ENCODE data around the gene S1PR2. TPM values are rescaled to one million over a fixed set of nuclear protein-coding genes. Genes with fewer than 3 reads are reported as not detected.

Gene S1PR2
- total and polyA plus RNA-seq, 2 donors (not counting 3 experiments of a cell fraction or from before 2014, with no cell fraction given): 0.70 to 1.0 TPM

- DNase-seq (ENCODE audit: low read depth, low spot score): no peak
- no peaks in the 10 kb centered on the region for H3K27me3 ChIP-seq (ENCODE audit: control insufficient read depth in 2 of 2, insufficient read depth in 2 of 2, low read length in 2 of 2)
- H2AFZ ChIP-seq (ENCODE audit: low read depth, low read length): no peak overlapping the region
- no peaks in the 10 kb centered on the region for H4K20me1 ChIP-seq (replicated peaks; ENCODE audit: control insufficient read depth, extremely low read depth, insufficient read depth, low read length)
- ChIA-PET POLR2A (interaction anchor here (0.6 to 0.7 kb wide), 2 partner anchors 10 to 14 kb away, joined by 4 read pairs; no protein-coding TSS in a partner anchor), CTCF (interaction anchor here (1.1 to 1.9 kb wide), 3 partner anchors 9 to 63 kb away, joined by 3 to 7 read pairs (median 5); no protein-coding TSS in a partner anchor)
- no peak overlapping the region for H3K27ac ChIP-seq (ENCODE audit: insufficient read depth, low read depth, low read length)
- no peaks in the 10 kb centered on the region for H3K9me1 ChIP-seq (replicated peaks; ENCODE audit: control insufficient read depth, extremely low read depth, insufficient read depth, low read length)
- H3K79me2 ChIP-seq (ENCODE audit: control insufficient read depth, insufficient read depth, low read length): peaks cover 87% of the 10 kb centered on the region
- peak; percentile 72 for FAIRE-seq
- TF ChIP-seq EZH2 (IDR thresholded peaks at IDR 0.05; ENCODE audit: borderline replicate concordance, low read depth, low read length, severe bottlenecking) (no peak), POLR2AphosphoS5 (IDR thresholded peaks at IDR 0.05; ENCODE audit: insufficient read depth, low read depth, low read length) (no peak), CTCF (IDR thresholded peaks at IDR 0.05; ENCODE audit: extremely low read depth in 1 of 2, insufficient read depth in 1 of 2, low read depth in 1 of 2, low read length in 2 of 2) (no peak), FOS (IDR thresholded peaks at IDR 0.05; ENCODE audit: borderline replicate concordance, insufficient read depth, low read length) (no peak), MAX (IDR thresholded peaks at IDR 0.05; ENCODE audit: insufficient read depth, insufficient read length) (no peak), GATA2 (IDR thresholded peaks at IDR 0.05; ENCODE audit: insufficient read depth, insufficient read length, low read depth, low read length) (no peak), JUN (IDR thresholded peaks at IDR 0.05; ENCODE audit: borderline replicate concordance, insufficient read depth, insufficient read length, low read depth) (no peak), MYC (IDR thresholded peaks at IDR 0.05; ENCODE audit: low read depth, low read length) (no peak), POLR2A (IDR thresholded peaks at IDR 0.05; ENCODE audit: low read depth, low read length) (no peak)
- intact Hi-C loops (cut with micrococcal nuclease) (no loop called here), dilution Hi-C loops (cut with MboI; ENCODE audit: extremely low pct_ligation_motif_present, low sequenced_read_pairs) (no loop called here)
- peaks cover 0 to 6% of the 10 kb centered on the region in 2 experiments for H3K36me3 ChIP-seq (ENCODE audit: control insufficient read depth in 2 of 2, extremely low read depth in 1 of 2, insufficient read depth in 2 of 2, low read length in 2 of 2)
- no peak overlapping the region for H3K4me3 ChIP-seq (replicated peaks in 1 of 3; ENCODE audit: insufficient read depth in 1 of 3, low read depth in 1 of 3, low read length in 3 of 3)
- H3K9me3 ChIP-seq (replicated peaks; ENCODE audit: control insufficient read depth, insufficient read depth, low read length): no peaks in the 10 kb centered on the region
- BruUV-seq (replicated peaks): no TSS peak
- no peak overlapping the region for H3K9ac ChIP-seq (replicated peaks; ENCODE audit: extremely low read depth, insufficient read depth, low read length)
- H3K4me1 ChIP-seq (ENCODE audit: control insufficient read depth, extremely low read depth, insufficient read depth, low read length): peaks cover 4% of the 10 kb centered on the region
- no peak overlapping the region for H3K4me2 ChIP-seq (ENCODE audit: insufficient read depth, low read length)
These were observed 43.8 kb downstream of the S1PR2 start for GRCh38 chr19:10187315-10187714.
